Measurements from ENCODE around the gene EML1. TPM values are rescaled to one million over a fixed set of nuclear protein-coding genes. Genes with fewer than 3 reads are reported as not detected.
A peak's percentile ranks its signal among the peaks of the same experiment; 100 is the strongest.

Gene EML1
- total RNA-seq, 6 experiments from 2014 or later: 3.3 to 6.8 (median 4.5) TPM

- Histone ChIP-seq H3K27me3 (no peaks in the 10 kb centered on the region), H3K4me1 (no peaks in the 10 kb centered on the region), H3K36me3 (no peaks in the 10 kb centered on the region), H3K4me3 (no peak overlapping the region), H3K9me3 (no peaks in the 10 kb centered on the region), H3K27ac (no peak overlapping the region)
- ATAC-seq (no peak), DNase-seq (no peak)
- intact Hi-C loops (cut with DNase I): no loop called here
- WGBS (ENCODE audit: insufficient coverage, low coverage, low lambda C conversion rate, missing lambda C conversion rate): 50% methylated on average over 1 of the region's 1 CpG
- TF ChIP-seq POLR2A (IDR thresholded peaks at IDR 0.05): no peak
- no peak for TF ChIP-seq CTCF (IDR thresholded peaks at IDR 0.05)
Measured at GRCh38 chr14:99842141-99842540, 48.9 kb downstream of the EML1 start.

- DNase-seq (no peak), ATAC-seq (no peak)
- no peak for TF ChIP-seq POLR2A (IDR thresholded peaks at IDR 0.05)
- no peak for TF ChIP-seq CTCF (IDR thresholded peaks at IDR 0.05)
- intact Hi-C loops (cut with DNase I): no loop called here
- no peaks in the 10 kb centered on the region for H3K4me1 ChIP-seq
- H3K27me3 ChIP-seq: no peaks in the 10 kb centered on the region
- H3K4me3 ChIP-seq: no peak overlapping the region
- no peaks in the 10 kb centered on the region for H3K9me3 ChIP-seq
- H3K27ac ChIP-seq: no peak overlapping the region
- H3K36me3 ChIP-seq: no peaks in the 10 kb centered on the region
Measured at GRCh38 chr14:99846808-99847207, 53.6 kb downstream of the EML1 start.

- WGBS (ENCODE audit: insufficient coverage, low coverage, low lambda C conversion rate, missing lambda C conversion rate): 76% methylated on average over 10 of the region's 10 CpGs
- Histone ChIP-seq H3K4me3 (no peak overlapping the region), H3K27me3 (no peaks in the 10 kb centered on the region), H3K27ac (no peak overlapping the region), H3K36me3 (no peaks in the 10 kb centered on the region), H3K4me1 (no peaks in the 10 kb centered on the region), H3K9me3 (no peaks in the 10 kb centered on the region)
- intact Hi-C loops (cut with DNase I): no loop called here
- TF ChIP-seq POLR2A (IDR thresholded peaks at IDR 0.05) (no peak), CTCF (IDR thresholded peaks at IDR 0.05) (no peak)
- ATAC-seq (no peak), DNase-seq (no peak)
Measured at GRCh38 chr14:99850709-99851108, 57.5 kb downstream of the EML1 start.

GRCh38 chr14:99852578-99852977 is 59.4 kb downstream of the EML1 start:
- Histone ChIP-seq H3K4me1 (no peaks in the 10 kb centered on the region), H3K9me3 (no peaks in the 10 kb centered on the region), H3K36me3 (no peaks in the 10 kb centered on the region), H3K27ac (no peak overlapping the region), H3K27me3 (no peaks in the 10 kb centered on the region), H3K4me3 (no peak overlapping the region)
- WGBS (ENCODE audit: insufficient coverage, low coverage, low lambda C conversion rate, missing lambda C conversion rate): 51% methylated on average over 4 of the region's 4 CpGs
- intact Hi-C loops (cut with DNase I): no loop called here
- ATAC-seq (no peak), DNase-seq (no peak)
- TF ChIP-seq POLR2A (IDR thresholded peaks at IDR 0.05): no peak

- no peaks in the 10 kb centered on the region for H3K9me3 ChIP-seq
- no peak overlapping the region for H3K4me3 ChIP-seq
- H3K27ac ChIP-seq: no peak overlapping the region
- TF ChIP-seq CTCF (IDR thresholded peaks at IDR 0.05) (no peak), POLR2A (IDR thresholded peaks at IDR 0.05) (no peak)
- DNase-seq (no peak), ATAC-seq (peak in 2 of 4 donors; percentile 27 to 50)
- H3K36me3 ChIP-seq: no peaks in the 10 kb centered on the region
- WGBS (ENCODE audit: insufficient coverage, low coverage, low lambda C conversion rate, missing lambda C conversion rate): 20% methylated on average over 1 of the region's 5 CpGs
- no peaks in the 10 kb centered on the region for H3K27me3 ChIP-seq
- intact Hi-C loops (cut with DNase I): no loop called here
- no peaks in the 10 kb centered on the region for H3K4me1 ChIP-seq
Measured at GRCh38 chr14:99853206-99853605, 60.0 kb downstream of the EML1 start.

All from right lobe of liver (tissue), 6 donors.